SJCRH30 (cell line): Measurements from ENCODE around the gene SFTA2. TPM values are rescaled to one million over a fixed set of nuclear protein-coding genes. Genes with fewer than 3 reads are reported as not detected.
"Not testable (repeated sequence)": the region's sequence is repeated elsewhere in the genome, so short reads cannot be mapped to it uniquely, and the experiment has no call there.

Source experiments
- DNase-seq, 2 experiments: peaks; one replicate each; pipeline ENCODE4 v3.0.0-alpha.2; 2015 to 2020
- H3K27ac ChIP-seq: fragments of 250-450 bp; sonication (Bioruptor Pico); 2 replicates; pipeline ENCODE4 v1.5.1; 2020; ENCODE audit warnings: mild to moderate bottlenecking, moderate library complexity
- H3K27me3 ChIP-seq: fragments of 250-450 bp; sonication (Bioruptor Pico); 2 replicates; pipeline ENCODE4 v1.5.1; 2020; ENCODE audit warnings: mild to moderate bottlenecking, moderate library complexity
- H3K36me3 ChIP-seq: fragments of 250-450 bp; sonication (Bioruptor Pico); 2 replicates; pipeline ENCODE4 v1.5.1; 2020; ENCODE audit warnings: mild to moderate bottlenecking, moderate library complexity
- H3K4me1 ChIP-seq: fragments of 250-450 bp; sonication (Bioruptor Pico); 2 replicates; pipeline ENCODE4 v1.5.1; 2020; ENCODE audit warnings: mild to moderate bottlenecking, moderate library complexity
- H3K4me3 ChIP-seq: fragments of 250-450 bp; sonication (Bioruptor Pico); 2 replicates; pipeline ENCODE4 v1.5.1; 2020; ENCODE audit warnings: mild to moderate bottlenecking, moderate library complexity
- H3K9me3 ChIP-seq: fragments of 250-450 bp; sonication (Bioruptor Pico); replicated peaks from 2 replicates; pipeline ENCODE4 v1.5.1; 2020; ENCODE audit warnings: mild to moderate bottlenecking, moderate library complexity
- total RNA-seq: library from RNA; depleted of rRNA; stranded (reverse); fragments of >200 nt; shearing (Covaris generic); gene quantifications from 2 replicates; pipeline ENCODE4 v1.2.3, GENCODE V29; 2014; rRNA removed

The SFTA2 gene
- total RNA-seq, result not detected in 2 replicates

GRCh38 chr6:30931969-30932645 lies at the start of gene SFTA2:
TSS of gene SFTA2 (minus strand) at chr6:30932170. CDS start at chr6:30932096, 74 bp downstream.
- no peaks in the 10 kb centered on the region for H3K27me3 ChIP-seq
- H3K9me3 ChIP-seq, result no peaks in the 10 kb centered on the region
- no peak within 1 kb of the TSS for H3K4me3 ChIP-seq
- DNase-seq, result no peak
- no peak within 1 kb of the TSS for H3K27ac ChIP-seq
- H3K36me3 ChIP-seq, result peaks cover 3% of the 10 kb centered on the region; the same call in 1 of the 2 replicates
- no peaks in the 10 kb centered on the region for H3K4me1 ChIP-seq

GRCh38 chr6:30979690-30980089 lies 47.7 kb upstream of the SFTA2 start:
- no peaks in the 10 kb centered on the region for H3K36me3 ChIP-seq
- no peak overlapping the region for H3K27ac ChIP-seq
- H3K4me3 ChIP-seq, result no peak overlapping the region
- H3K27me3 ChIP-seq, result 0 out of 2 replicates have a peak, but pooled peaks cover 5% of the 10 kb centered on the region
- no peaks in the 10 kb centered on the region for H3K4me1 ChIP-seq
- DNase-seq, result no peak
- no peaks in the 10 kb centered on the region for H3K9me3 ChIP-seq

GRCh38 chr6:30979141-30979540 lies 47.2 kb upstream of the SFTA2 start:
- no peak for DNase-seq
- Histone ChIP-seq H3K4me3 (no peak overlapping the region), H3K36me3 (no peaks in the 10 kb centered on the region), H3K27me3 (0 out of 2 replicates have a peak, but pooled peaks cover 5% of the 10 kb centered on the region), H3K27ac (no peak overlapping the region), H3K9me3 (no peaks in the 10 kb centered on the region), H3K4me1 (no peaks in the 10 kb centered on the region)

- Histone ChIP-seq H3K27ac (no peak overlapping the region), H3K4me3 (no peak overlapping the region), H3K9me3 (no peaks in the 10 kb centered on the region), H3K36me3 (no peaks in the 10 kb centered on the region), H3K27me3 (0 out of 2 replicates have a peak, but pooled peaks cover 5% of the 10 kb centered on the region), H3K4me1 (no peaks in the 10 kb centered on the region)
- DNase-seq, result no peak
Measured at GRCh38 chr6:30974490-30975252, 42.7 kb upstream of the SFTA2 start.

GRCh38 chr6:30972816-30973215 lies 40.8 kb upstream of the SFTA2 start:
- Histone ChIP-seq H3K4me3 (no peak overlapping the region), H3K9me3 (no peaks in the 10 kb centered on the region), H3K36me3 (no peaks in the 10 kb centered on the region), H3K4me1 (no peaks in the 10 kb centered on the region), H3K27me3 (no peaks in the 10 kb centered on the region), H3K27ac (no peak overlapping the region)
- no peak for DNase-seq

GRCh38 chr6:30970946-30971345 lies 39.0 kb upstream of the SFTA2 start:
- H3K4me1 ChIP-seq, result no peaks in the 10 kb centered on the region
- H3K9me3 ChIP-seq, result no peaks in the 10 kb centered on the region
- DNase-seq, result no peak

GRCh38 chr6:30969171-30969570 lies 37.2 kb upstream of the SFTA2 start:
- not testable (repeated sequence) for H3K27me3 ChIP-seq, H3K27ac ChIP-seq, H3K36me3 ChIP-seq, DNase-seq, H3K4me1 ChIP-seq, H3K9me3 ChIP-seq, H3K4me3 ChIP-seq

More at GRCh38 chr6:30970946-30971345, 39.0 kb upstream of the SFTA2 start:
- no peaks in the 10 kb centered on the region for H3K36me3 ChIP-seq
- H3K27me3 ChIP-seq, result no peaks in the 10 kb centered on the region
- H3K4me3 ChIP-seq, result no peak overlapping the region
- H3K27ac ChIP-seq, result no peak overlapping the region

GRCh38 chr6:30966154-30966553 lies 34.2 kb upstream of the SFTA2 start:
- no peaks in the 10 kb centered on the region for H3K4me1 ChIP-seq
- no peak overlapping the region for H3K27ac ChIP-seq
- H3K9me3 ChIP-seq, result no peaks in the 10 kb centered on the region
- DNase-seq, result no peak
- H3K27me3 ChIP-seq, result no peaks in the 10 kb centered on the region
- H3K36me3 ChIP-seq, result no peaks in the 10 kb centered on the region
- H3K4me3 ChIP-seq, result no peak overlapping the region

GRCh38 chr6:30965140-30965601 lies 33.2 kb upstream of the SFTA2 start:
- Histone ChIP-seq H3K36me3 (no peaks in the 10 kb centered on the region), H3K27ac (no peak overlapping the region), H3K27me3 (no peaks in the 10 kb centered on the region), H3K4me1 (no peaks in the 10 kb centered on the region), H3K4me3 (no peak overlapping the region), H3K9me3 (no peaks in the 10 kb centered on the region)
- no peak for DNase-seq

GRCh38 chr6:30964075-30964474 lies 32.1 kb upstream of the SFTA2 start:
- no peak for DNase-seq

GRCh38 chr6:30963641-30964040 lies 31.7 kb upstream of the SFTA2 start:
- DNase-seq, result no peak
- Histone ChIP-seq H3K27ac (no peak overlapping the region), H3K4me3 (no peak overlapping the region), H3K27me3 (no peaks in the 10 kb centered on the region), H3K36me3 (no peaks in the 10 kb centered on the region), H3K9me3 (no peaks in the 10 kb centered on the region), H3K4me1 (no peaks in the 10 kb centered on the region)

More at GRCh38 chr6:30964075-30964474, 32.1 kb upstream of the SFTA2 start:
- no peak overlapping the region for H3K27ac ChIP-seq
- H3K4me3 ChIP-seq, result no peak overlapping the region
- H3K36me3 ChIP-seq, result no peaks in the 10 kb centered on the region
- H3K9me3 ChIP-seq, result no peaks in the 10 kb centered on the region
- H3K27me3 ChIP-seq, result no peaks in the 10 kb centered on the region
- no peaks in the 10 kb centered on the region for H3K4me1 ChIP-seq

GRCh38 chr6:30962716-30963115 lies 30.7 kb upstream of the SFTA2 start:
- no peak overlapping the region for H3K4me3 ChIP-seq
- H3K27ac ChIP-seq, result no peak overlapping the region
- DNase-seq, result no peak
- no peaks in the 10 kb centered on the region for H3K9me3 ChIP-seq
- no peaks in the 10 kb centered on the region for H3K36me3 ChIP-seq
- no peaks in the 10 kb centered on the region for H3K4me1 ChIP-seq
- H3K27me3 ChIP-seq, result no peaks in the 10 kb centered on the region

- H3K9me3 ChIP-seq, result no peaks in the 10 kb centered on the region
- H3K27ac ChIP-seq, result no peak overlapping the region
- no peaks in the 10 kb centered on the region for H3K4me1 ChIP-seq
- H3K27me3 ChIP-seq, result no peaks in the 10 kb centered on the region; the same call in 1 of the 2 replicates
- DNase-seq, result no peak
- H3K4me3 ChIP-seq, result no peak overlapping the region
- H3K36me3 ChIP-seq, result no peaks in the 10 kb centered on the region
Measured at GRCh38 chr6:30960907-30961673, 29.1 kb upstream of the SFTA2 start.

- no peak for DNase-seq
- no peak overlapping the region for H3K4me3 ChIP-seq
- peaks cover 4% of the 10 kb centered on the region; the same call in 1 of the 2 replicates for H3K27me3 ChIP-seq
- no peaks in the 10 kb centered on the region for H3K36me3 ChIP-seq
- peaks cover 5% of the 10 kb centered on the region for H3K4me1 ChIP-seq
- H3K9me3 ChIP-seq, result no peaks in the 10 kb centered on the region
- H3K27ac ChIP-seq, result no peak overlapping the region
Measured at GRCh38 chr6:30957716-30958115, 25.7 kb upstream of the SFTA2 start.
